GM19328 (cell line): ENCODE data around the gene PXDN.
"Not testable (repeated sequence)": the region's sequence is repeated elsewhere in the genome, so short reads cannot be mapped to it uniquely, and the experiment has no call there.

Experiments
- ATAC-seq: cut with Tn5 transposase; IDR thresholded peaks from one replicate; pipeline ENCODE4 v1.9.1; 2021; ENCODE audit warnings: mild to moderate bottlenecking, moderate library complexity; ENCODE audit not compliant: unreplicated experiment

PXDN gene

DNA sequence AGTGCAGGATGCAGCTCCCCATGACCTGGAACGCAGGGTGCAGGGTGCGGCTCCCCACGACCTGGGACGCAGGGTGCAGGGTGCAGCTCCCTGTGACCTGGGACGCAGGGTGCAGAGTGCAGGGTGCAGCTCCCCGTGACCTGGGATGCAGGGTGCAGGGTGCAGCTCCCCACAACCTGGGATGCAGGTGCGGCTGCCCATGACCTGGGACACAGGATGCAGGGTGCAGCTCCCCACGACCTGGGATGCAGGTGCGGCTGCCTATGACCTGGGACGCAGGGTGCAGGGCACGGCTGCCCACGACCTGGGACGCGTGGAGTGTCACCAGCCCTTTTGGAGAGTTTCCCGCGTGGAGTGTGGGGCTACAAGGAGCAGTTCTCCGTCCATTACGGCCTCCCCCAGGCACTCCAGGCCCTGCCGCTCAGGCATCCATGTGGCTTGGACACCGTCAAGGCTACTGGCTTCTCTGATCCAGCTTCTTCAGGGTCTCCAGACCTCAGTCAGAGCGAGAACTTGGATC lies 38.7 kb downstream of the PXDN start:
- ATAC-seq: no peak

- no peak for ATAC-seq
These were observed 39.4 kb downstream of the PXDN start for GRCh38 chr2:1704631-1705556.

GRCh38 chr2:1702186-1702565 lies 42.1 kb downstream of the PXDN start:
- no peak for ATAC-seq

- no peak for ATAC-seq
These were observed 42.6 kb downstream of the PXDN start for GRCh38 chr2:1701556-1702185.

- no peak for ATAC-seq
These were observed 43.3 kb downstream of the PXDN start for GRCh38 chr2:1701020-1701419.

DNA sequence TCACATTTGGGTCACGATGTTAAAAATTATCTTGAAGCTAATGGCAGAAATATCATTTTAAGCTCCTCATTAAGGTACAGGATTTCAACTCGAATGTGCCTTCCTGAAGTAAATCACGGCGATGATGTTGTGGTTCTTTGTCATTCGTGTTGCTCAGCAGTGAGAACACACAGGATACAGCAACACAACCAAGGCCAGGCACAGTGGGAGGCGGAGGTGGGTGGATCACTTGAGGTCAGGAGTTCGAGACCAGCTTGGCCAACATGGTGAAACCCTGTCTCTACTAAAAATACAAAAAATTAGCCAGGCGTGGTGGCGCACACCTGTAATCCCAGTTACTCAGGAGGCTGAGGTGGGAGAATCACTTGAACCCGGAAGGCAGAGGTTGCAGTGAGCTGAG lies 43.9 kb downstream of the PXDN start:
- not testable (repeated sequence) for ATAC-seq

GRCh38 chr2:1698188-1698945 lies 45.9 kb downstream of the PXDN start:
- no peak for ATAC-seq

- ATAC-seq: no peak
These were observed 46.7 kb downstream of the PXDN start for GRCh38 chr2:1697601-1698000.

GRCh38 chr2:1696472-1696871 lies 47.8 kb downstream of the PXDN start:
- no peak for ATAC-seq

DNA sequence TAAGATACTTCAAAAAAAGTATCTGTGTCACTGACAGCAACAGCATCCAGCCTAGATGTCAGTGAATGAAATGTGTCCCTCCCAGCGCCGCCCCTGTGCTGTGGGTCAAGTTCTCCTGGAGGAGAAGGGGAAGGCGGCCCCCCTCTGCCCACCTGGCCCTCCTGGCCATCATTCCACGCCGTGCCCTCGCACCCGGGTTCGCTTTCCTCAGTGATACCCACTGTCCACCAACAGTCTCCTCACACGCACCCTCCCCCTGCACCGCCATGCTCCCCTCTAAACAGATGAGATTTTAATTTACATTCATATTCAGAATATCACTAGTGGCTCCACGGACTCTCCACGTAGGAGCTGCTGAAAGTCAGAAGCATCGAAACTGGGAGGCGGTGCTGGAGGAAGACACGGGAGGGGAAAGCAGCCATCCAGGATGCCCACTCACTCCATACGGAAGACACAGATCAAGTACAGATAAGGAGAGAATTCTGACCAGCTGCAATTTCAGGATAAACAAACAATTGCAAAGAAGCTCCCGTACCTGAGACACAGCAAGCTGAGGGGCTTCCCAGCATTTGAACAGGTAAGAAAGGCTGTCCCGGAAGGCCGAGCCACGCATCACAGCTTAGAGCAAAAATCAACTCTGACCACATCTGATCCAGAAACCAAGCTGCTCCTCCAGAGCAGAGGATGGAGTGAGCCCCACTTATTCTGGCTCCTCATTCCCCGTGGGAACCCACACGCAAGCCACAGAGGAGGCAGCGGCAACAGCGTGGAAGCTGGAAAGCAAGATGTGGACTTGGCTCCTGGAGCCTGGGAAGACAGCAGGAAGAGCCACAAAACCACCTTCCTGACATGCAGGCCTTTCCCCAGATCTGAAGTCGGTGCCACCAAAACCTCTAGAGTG lies 49.7 kb downstream of the PXDN start:
- ATAC-seq: no peak

DNA sequence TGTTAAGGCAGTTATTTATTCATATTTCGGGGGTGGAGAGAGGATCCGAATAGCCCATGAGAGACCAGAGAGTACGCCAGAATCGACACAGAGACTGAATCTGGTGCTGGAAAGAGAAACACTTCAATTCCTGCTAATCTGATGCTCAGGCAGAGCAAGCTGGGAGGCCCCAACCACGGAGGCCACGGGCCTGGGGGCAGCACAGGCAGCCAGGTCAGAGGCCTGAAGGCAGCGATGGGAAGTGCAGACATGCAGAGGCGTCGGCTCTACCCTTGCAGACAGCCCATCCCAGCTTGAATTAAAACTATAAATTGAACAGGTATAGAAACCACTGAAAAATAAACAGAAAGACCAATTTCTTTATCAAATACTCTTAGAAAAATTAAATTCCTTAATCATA lies 50.6 kb downstream of the PXDN start:
- no peak for ATAC-seq

DNA sequence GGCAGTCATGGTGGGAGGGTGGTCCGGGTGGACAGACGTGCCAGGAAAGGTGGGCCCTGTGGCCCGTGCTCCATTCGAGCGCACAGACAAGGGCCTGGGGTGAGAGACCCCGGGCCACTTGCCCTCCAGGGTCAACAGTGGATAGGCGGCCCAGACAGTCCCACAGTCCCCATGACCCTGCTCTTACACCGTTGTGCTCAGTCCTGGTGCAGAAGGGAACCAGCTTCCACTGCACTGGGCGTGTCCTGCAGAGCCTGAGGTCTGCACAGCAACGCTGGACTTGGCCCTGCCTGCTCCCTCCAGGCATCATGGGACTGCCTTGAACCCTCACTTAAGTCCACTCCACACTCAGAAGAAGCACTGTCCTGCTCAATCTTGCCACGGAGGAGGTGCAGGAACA lies 52.0 kb downstream of the PXDN start:
- no peak for ATAC-seq

DNA sequence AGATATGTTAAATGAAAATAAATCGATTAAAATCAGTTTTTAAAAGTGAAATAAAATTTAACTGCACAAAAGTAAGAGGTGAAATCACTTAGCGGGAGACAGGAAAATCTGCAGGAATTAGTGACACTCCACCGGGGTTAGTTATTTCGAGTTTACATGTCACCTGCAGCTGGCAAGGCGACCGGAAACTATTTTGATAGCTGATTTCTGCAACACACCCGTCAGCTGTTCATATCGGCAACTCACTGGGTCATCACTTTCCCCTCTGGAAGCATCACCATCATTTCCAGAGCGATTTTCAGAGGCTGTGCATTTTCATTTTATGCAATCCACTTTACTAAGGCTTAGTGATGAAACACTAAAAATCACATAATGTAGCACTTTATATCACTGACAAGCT lies 52.9 kb downstream of the PXDN start:
- ATAC-seq: no peak

DNA sequence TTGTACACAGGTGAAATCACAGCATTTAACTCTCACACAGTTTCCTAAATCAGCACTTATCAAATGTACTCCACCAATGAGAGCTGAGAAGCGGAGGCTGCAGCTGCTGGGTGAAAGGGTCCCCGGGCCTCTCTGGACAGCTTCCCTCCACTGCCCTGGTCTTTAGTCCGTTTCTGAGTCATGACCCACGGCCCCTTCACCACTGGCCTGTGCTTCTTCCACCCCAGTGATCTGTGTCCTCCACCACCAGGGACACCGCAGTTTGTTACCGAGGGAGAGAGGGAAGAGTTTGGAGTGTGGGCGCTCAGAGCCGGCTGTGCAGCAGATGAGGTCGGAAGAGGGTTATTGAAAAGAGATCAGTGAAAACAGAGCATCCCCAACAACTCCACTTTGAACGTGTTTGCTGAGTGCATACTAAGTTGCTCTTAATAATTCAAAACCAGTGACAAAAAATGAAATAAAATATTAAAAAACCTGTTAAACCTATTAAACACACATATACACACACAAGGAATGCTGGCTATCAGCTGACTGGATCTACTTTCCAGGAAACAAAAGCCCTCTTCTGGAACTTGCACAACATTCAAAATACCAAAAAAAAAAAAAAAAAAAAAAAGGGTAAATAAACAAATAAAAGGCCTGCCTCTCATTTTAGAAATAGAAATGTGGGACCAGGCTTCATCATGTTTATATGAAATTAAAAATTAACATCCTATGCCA lies 54.1 kb downstream of the PXDN start:
- ATAC-seq: no peak

DNA sequence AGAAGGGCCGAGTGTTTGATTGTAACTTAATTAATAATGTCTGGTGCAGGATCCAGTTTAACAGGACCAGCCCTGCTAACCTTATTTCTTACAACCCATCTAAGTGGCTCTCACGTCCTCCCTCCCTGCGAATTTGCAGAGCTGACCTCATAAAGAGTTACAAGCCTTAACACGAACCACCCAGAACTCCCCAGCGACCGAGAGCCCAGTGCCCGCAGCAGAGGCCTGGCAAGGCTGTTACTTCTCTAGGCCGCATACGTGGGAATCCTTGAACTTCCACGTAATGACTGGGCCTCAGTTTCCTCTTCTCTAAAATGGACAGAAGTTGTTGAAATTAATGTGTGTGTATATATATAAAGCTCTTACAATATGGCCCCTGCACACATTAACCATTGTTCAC lies 55.5 kb downstream of the PXDN start:
- ATAC-seq: no peak

DNA sequence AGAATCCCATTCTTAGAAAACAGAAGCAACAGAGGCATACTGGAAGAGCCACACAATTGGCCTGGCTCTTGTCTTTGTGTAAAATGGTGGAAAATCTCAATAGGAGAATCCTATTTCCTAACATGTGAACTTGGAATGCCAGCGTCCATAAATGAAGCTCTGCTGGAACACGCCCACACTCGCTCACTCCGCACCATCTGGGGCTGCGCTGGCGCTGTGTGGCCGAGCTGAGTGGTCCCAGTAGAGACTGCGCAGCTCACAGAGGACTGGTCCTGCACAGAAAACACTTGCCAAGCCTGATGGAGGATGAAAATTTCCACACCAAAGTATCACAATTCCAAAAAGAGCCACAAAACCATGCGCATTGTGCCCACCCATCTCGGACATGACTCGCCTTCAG lies 56.2 kb downstream of the PXDN start:
- ATAC-seq: no peak

DNA sequence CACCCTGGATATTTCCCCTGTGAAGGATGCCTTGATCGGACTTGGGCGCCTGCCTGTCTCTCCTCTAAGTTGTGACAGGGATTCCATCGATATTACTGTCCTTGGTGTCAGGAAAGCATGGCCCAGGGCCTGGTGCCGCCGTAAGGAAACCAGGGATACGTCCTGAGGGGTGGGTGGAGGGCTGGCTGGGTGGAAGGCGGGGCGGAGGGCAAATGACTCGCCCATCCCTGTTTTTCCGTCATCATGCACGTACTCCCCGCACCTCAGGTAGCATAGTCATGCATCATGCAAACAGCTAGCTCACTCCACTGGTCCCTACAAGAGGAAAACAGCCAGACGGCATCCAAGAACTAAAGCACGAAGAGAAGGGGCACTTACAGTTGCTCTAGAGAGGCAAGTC lies 57.1 kb downstream of the PXDN start:
- no peak for ATAC-seq

DNA sequence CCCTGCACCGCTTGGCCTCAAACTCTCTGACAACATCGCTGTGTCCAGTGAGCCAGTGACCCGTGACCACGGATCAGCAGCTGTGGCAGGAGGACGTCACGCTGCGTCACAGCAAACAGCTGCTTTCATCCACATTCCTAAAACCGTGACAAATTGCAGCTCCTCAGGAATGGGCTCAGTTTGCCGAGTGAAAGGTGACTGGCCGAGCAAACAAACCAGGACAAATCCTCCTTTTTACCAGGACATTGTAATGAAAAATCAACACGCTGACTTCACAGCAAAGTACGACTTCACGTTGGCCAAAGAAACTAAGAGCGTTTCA lies 57.6 kb downstream of the PXDN start:
- ATAC-seq: no peak

GRCh38 chr2:1685957-1686783 lies 58.1 kb downstream of the PXDN start:
- no peak for ATAC-seq
